Peyer's patch (tissue), 4 donors: ENCODE results near the gene CCNB2.

ENCODE experiments used
- CTCF ChIP-seq, 6 experiments: fragments of 450-650 bp in 4 of 6; fragments of 200-600 bp in 2 of 6; sonication (generic) in 1 of 6; IDR thresholded peaks; one replicate each; pipeline ENCODE4 v1.5.1; 2017 to 2019; ENCODE audit warnings: antibody characterized with exemption in 6 of 6, mild to moderate bottlenecking in 3 of 6, moderate library complexity in 1 of 6
- POLR2A ChIP-seq, 2 donors: fragments of 450-650 bp; IDR thresholded peaks; one replicate each; pipeline ENCODE4 v1.5.1; 2017; ENCODE audit warnings: antibody characterized with exemption in 2 of 2, mild to moderate bottlenecking in 2 of 2, moderate library complexity in 2 of 2

- no peak for TF ChIP-seq CTCF (IDR thresholded peaks at IDR 0.05)
- no peak for TF ChIP-seq POLR2A (IDR thresholded peaks at IDR 0.05)
These were observed 27.1 kb downstream of the CCNB2 start for GRCh38 chr15:59131969-59132562.
